ENCODE measurements around the gene ZNF383. TPM values are rescaled to one million over a fixed set of nuclear protein-coding genes. Genes with fewer than 3 reads are reported as not detected.
"Not testable (repeated sequence)": the region's sequence is repeated elsewhere in the genome, so short reads cannot be mapped to it uniquely, and the experiment has no call there.

ZNF383 gene
- total and polyA plus RNA-seq, 2 of the 4 experiments (the other 2 are of a cell fraction), result 2.4 to 4.5 TPM

GRCh38 chr19:37251308-37252229, 33.6 kb downstream of the ZNF383 start (continued):
- TF ChIP-seq, protein P1, sequence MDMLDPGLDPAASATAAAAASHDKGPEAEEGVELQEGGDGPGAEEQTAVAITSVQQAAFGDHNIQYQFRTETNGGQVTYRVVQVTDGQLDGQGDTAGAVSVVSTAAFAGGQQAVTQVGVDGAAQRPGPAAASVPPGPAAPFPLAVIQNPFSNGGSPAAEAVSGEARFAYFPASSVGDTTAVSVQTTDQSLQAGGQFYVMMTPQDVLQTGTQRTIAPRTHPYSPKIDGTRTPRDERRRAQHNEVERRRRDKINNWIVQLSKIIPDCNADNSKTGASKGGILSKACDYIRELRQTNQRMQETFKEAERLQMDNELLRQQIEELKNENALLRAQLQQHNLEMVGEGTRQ (IDR thresholded peaks at IDR 0.05; ENCODE audit: low read depth, low read length), result no peak; the same call in 1 of the 2 replicates

GRCh38 chr19:37263028-37263427, 45.0 kb downstream of the ZNF383 start:
- H4K20me1 ChIP-seq (ENCODE audit: insufficient read depth, low read length); H3K9me1 ChIP-seq (ENCODE audit: insufficient read depth, low read length); H3K4ac ChIP-seq (ENCODE audit: low read depth, low read length); H3K9ac ChIP-seq (ENCODE audit: low read depth, low read length); H3K4me1 ChIP-seq (ENCODE audit: control insufficient read depth, insufficient read depth, low read length); H2BK120ac ChIP-seq (ENCODE audit: low read depth, low read length); H3K14ac ChIP-seq (replicated peaks; ENCODE audit: low read depth, low read length); H2BK20ac ChIP-seq (ENCODE audit: low read depth, low read length); H3K36me3 ChIP-seq (ENCODE audit: control insufficient read depth, insufficient read depth, low read length); dilution Hi-C loops (cut with HindIII; ENCODE audit: low sequenced_read_pairs, unreplicated experiment); H3K79me1 ChIP-seq (ENCODE audit: low read depth in 1 of 2, low read length in 2 of 2); BruUV-seq (replicated peaks); H2AK5ac ChIP-seq (ENCODE audit: low read depth, low read length); H3K23ac ChIP-seq (ENCODE audit: low read depth, low read length); H2BK15ac ChIP-seq (ENCODE audit: low read depth, low read length); H2AFZ ChIP-seq (replicated peaks; ENCODE audit: low read length, poor library complexity); H4K91ac ChIP-seq (ENCODE audit: insufficient read depth, low read depth, low read length); H4K5ac ChIP-seq (ENCODE audit: low read depth, low read length); H3K27me3 ChIP-seq (ENCODE audit: control insufficient read depth, insufficient read depth, low read length); H3K4me3 ChIP-seq (ENCODE audit: insufficient read depth, low read depth, low read length); H3K9me3 ChIP-seq (ENCODE audit: control insufficient read depth, insufficient read depth, low read length); H4K8ac ChIP-seq (ENCODE audit: low read depth in 2 of 2, low read length in 2 of 2); in situ Hi-C loops (cut with MboI; ENCODE audit: low sequenced_read_pairs); H3K18ac ChIP-seq (ENCODE audit: low read depth, low read length); POLR2A ChIA-PET (ENCODE audit: unreplicated experiment); CTCF ChIA-PET; ATAC-seq (ENCODE audit: low read depth); H3K56ac ChIP-seq (ENCODE audit: extremely low read depth, insufficient read depth, low read length); H2AK9ac ChIP-seq (replicated peaks; ENCODE audit: low read depth, low read length, poor library complexity); DNase-seq; intact Hi-C loops (cut with micrococcal nuclease); H2BK5ac ChIP-seq (ENCODE audit: low read depth, low read length, poor library complexity, severe bottlenecking); H3K4me2 ChIP-seq (ENCODE audit: low read depth, low read length); H3K27ac ChIP-seq (ENCODE audit: insufficient read depth, low read length): not testable (repeated sequence)
- no CpG with 5 or more reads among the region's 1 CpG for WGBS, 2 experiments (ENCODE audit: extremely low coverage in 2 of 2, insufficient read length in 1 of 2)

- H3K9me1 ChIP-seq (ENCODE audit: insufficient read depth, low read length); intact Hi-C loops (cut with micrococcal nuclease); DNase-seq; H3K23ac ChIP-seq (ENCODE audit: low read depth, low read length); H2AK5ac ChIP-seq (ENCODE audit: low read depth, low read length); H3K4ac ChIP-seq (ENCODE audit: low read depth, low read length); H4K8ac ChIP-seq (ENCODE audit: low read depth in 2 of 2, low read length in 2 of 2); H4K20me1 ChIP-seq (ENCODE audit: insufficient read depth, low read length); H2BK120ac ChIP-seq (ENCODE audit: low read depth, low read length); H3K27ac ChIP-seq (ENCODE audit: insufficient read depth, low read length); BruUV-seq (replicated peaks); H3K56ac ChIP-seq (ENCODE audit: extremely low read depth, insufficient read depth, low read length); H3K4me3 ChIP-seq (ENCODE audit: insufficient read depth, low read depth, low read length); H2BK15ac ChIP-seq (ENCODE audit: low read depth, low read length); H3K4me1 ChIP-seq (ENCODE audit: control insufficient read depth, insufficient read depth, low read length); H4K91ac ChIP-seq (ENCODE audit: insufficient read depth, low read depth, low read length); in situ Hi-C loops (cut with MboI; ENCODE audit: low sequenced_read_pairs); H3K27me3 ChIP-seq (ENCODE audit: control insufficient read depth, insufficient read depth, low read length); H2AK9ac ChIP-seq (replicated peaks; ENCODE audit: low read depth, low read length, poor library complexity); CTCF ChIA-PET; H3K79me1 ChIP-seq (ENCODE audit: low read depth in 1 of 2, low read length in 2 of 2); POLR2A ChIA-PET (ENCODE audit: unreplicated experiment); H3K9ac ChIP-seq (ENCODE audit: low read depth, low read length); H3K4me2 ChIP-seq (ENCODE audit: low read depth, low read length); H2BK5ac ChIP-seq (ENCODE audit: low read depth, low read length, poor library complexity, severe bottlenecking); H2AFZ ChIP-seq (replicated peaks; ENCODE audit: low read length, poor library complexity); dilution Hi-C loops (cut with HindIII; ENCODE audit: low sequenced_read_pairs, unreplicated experiment); H3K9me3 ChIP-seq (ENCODE audit: control insufficient read depth, insufficient read depth, low read length); H3K18ac ChIP-seq (ENCODE audit: low read depth, low read length); H4K5ac ChIP-seq (ENCODE audit: low read depth, low read length); H3K14ac ChIP-seq (replicated peaks; ENCODE audit: low read depth, low read length); H2BK20ac ChIP-seq (ENCODE audit: low read depth, low read length); ATAC-seq (ENCODE audit: low read depth); H3K36me3 ChIP-seq (ENCODE audit: control insufficient read depth, insufficient read depth, low read length): not testable (repeated sequence)
- WGBS, 2 experiments (ENCODE audit: extremely low coverage in 2 of 2, insufficient read length in 1 of 2), result no CpG with 5 or more reads among the region's 12 CpGs
Observed at GRCh38 chr19:37267005-37267404, 49.0 kb downstream of the ZNF383 start.
